Smooth muscle cell (in vitro differentiated cells): Measurements from ENCODE around the gene GFPT1. TPM values are rescaled to one million over a fixed set of nuclear protein-coding genes. Genes with fewer than 3 reads are reported as not detected.

Source experiments
- DNase-seq: peaks from one replicate; lab custom pipeline; 2025; ENCODE audit not compliant: unreplicated experiment; lab: John Stamatoyannopoulos, UW
- H2AFZ ChIP-seq: fragments of 200-600 bp; sonication (generic); 2 replicates; pipeline ENCODE4 v1.6.0; 2016; ENCODE audit warnings: antibody characterized with exemption, low read depth, mild to moderate bottlenecking
- H3F3A ChIP-seq: fragments of 200-600 bp; sonication (generic); 2 replicates; pipeline ENCODE4 v1.6.0; 2017; ENCODE audit warnings: antibody characterized with exemption, low read depth
- H3K27ac ChIP-seq: fragments of 200-600 bp; sonication (generic); 2 replicates; pipeline ENCODE4 v1.5.1; 2016; ENCODE audit warnings: low read depth, mild to moderate bottlenecking
- H3K27me3 ChIP-seq: fragments of 200-600 bp; sonication (generic); 2 replicates; pipeline ENCODE4 v1.6.1; 2016; ENCODE audit warnings: low read depth, mild to moderate bottlenecking
- H3K36me3 ChIP-seq: fragments of 200-600 bp; sonication (generic); 2 replicates; pipeline ENCODE4 v1.5.1; 2016; ENCODE audit warnings: low read depth
- H3K4me1 ChIP-seq: fragments of 200-600 bp; sonication (generic); 2 replicates; pipeline ENCODE4 v1.5.1; 2016; ENCODE audit warnings: low read depth
- H3K4me2 ChIP-seq: fragments of 200-600 bp; sonication (generic); 2 replicates; pipeline ENCODE4 v1.6.0; 2016; ENCODE audit warnings: mild to moderate bottlenecking
- H3K4me3 ChIP-seq: fragments of 200-600 bp; sonication (generic); 2 replicates; pipeline ENCODE4 v1.5.1; 2016; ENCODE audit warnings: mild to moderate bottlenecking
- H3K79me2 ChIP-seq: fragments of 200-600 bp; sonication (generic); 2 replicates; pipeline ENCODE4 v1.6.0; 2016; ENCODE audit warnings: low read depth, mild to moderate bottlenecking
- H3K9ac ChIP-seq: fragments of 200-600 bp; sonication (generic); 2 replicates; pipeline ENCODE4 v1.6.0; 2016; ENCODE audit warnings: low read depth
- H3K9me3 ChIP-seq: fragments of 200-600 bp; sonication (generic); replicated peaks from 2 replicates; pipeline ENCODE4 v1.5.1; 2016; ENCODE audit warnings: low read depth
- H4K20me1 ChIP-seq: fragments of 200-600 bp; sonication (generic); 2 replicates; pipeline ENCODE4 v1.6.0; 2016; ENCODE audit warnings: low read depth
- CTCF ChIP-seq: fragments of 200-600 bp; sonication (generic); IDR thresholded peaks from 2 replicates; pipeline ENCODE4 v1.5.1; 2017; ENCODE audit warnings: borderline replicate concordance, mild to moderate bottlenecking, antibody characterized with exemption; ENCODE audit not compliant: insufficient read depth, poor library complexity, severe bottlenecking
- WGBS: methylation state at CpG from one replicate; pipeline ENCODE4 v1.1.7; 2016; ENCODE audit warnings: low lambda C conversion rate; 5-methylcytosine and 5-hydroxymethylcytosine counted together
- polyA plus RNA-seq: library from polyadenylated mRNA; unstranded; fragments of >200 nt; fragmentation: Nextera tagmentation; extraction: Ambion mirVana; gene quantifications from 2 replicates; pipeline ENCODE4 v1.2.1, GENCODE V29; 2016
- total RNA-seq: library from RNA; depleted of rRNA; stranded (reverse); fragments of >200 nt; gene quantifications from 2 replicates; pipeline ENCODE4 v1.2.3, GENCODE V29; 2014

Gene GFPT1
- total and polyA plus RNA-seq, 2 experiments from 2014 or later, result 78.5 to 97.7 TPM

DNA sequence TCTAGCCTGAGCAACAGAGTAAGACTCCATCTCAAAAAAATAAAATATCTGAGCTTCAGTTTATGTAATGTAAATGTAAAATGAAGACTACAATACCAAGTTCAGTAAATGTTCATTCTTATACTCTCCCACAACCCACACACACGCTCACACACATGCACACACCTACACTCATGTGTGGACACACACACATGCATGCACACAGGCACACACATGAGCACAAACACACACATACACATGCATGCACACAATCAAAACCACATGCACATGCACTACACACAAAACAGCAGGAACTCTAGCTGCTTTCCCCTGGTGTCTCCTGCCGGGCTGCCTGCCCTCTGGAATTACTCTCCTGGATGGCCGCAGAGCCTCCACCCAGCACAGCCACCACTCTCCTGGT lies 90.6 kb downstream of the GFPT1 start:
- no peak for DNase-seq
- no peaks in the 10 kb centered on the region for H3K36me3 ChIP-seq
- H3K79me2 ChIP-seq, result no peaks in the 10 kb centered on the region
- no peak overlapping the region for H2AFZ ChIP-seq
- H3K27ac ChIP-seq, result no peak overlapping the region
- no peak for TF ChIP-seq CTCF
- H3K4me2 ChIP-seq, result no peak overlapping the region
- H3K9me3 ChIP-seq, result no peaks in the 10 kb centered on the region
- no peak overlapping the region for H3K4me3 ChIP-seq
- WGBS, result 98% methylated on average over 3 of the region's 3 CpGs
- peaks cover 15% of the 10 kb centered on the region for H3F3A ChIP-seq
- peaks cover 4% of the 10 kb centered on the region for H3K4me1 ChIP-seq
- no peak overlapping the region for H3K9ac ChIP-seq
- H3K27me3 ChIP-seq, result no peaks in the 10 kb centered on the region
- no peaks in the 10 kb centered on the region for H4K20me1 ChIP-seq

GRCh38 chr2:69292256-69292655 lies 94.8 kb downstream of the GFPT1 start:
- Histone ChIP-seq H3K4me2 (peak overlapping the region; percentile 62), H3F3A (peaks cover 11% of the 10 kb centered on the region), H3K36me3 (no peaks in the 10 kb centered on the region), H3K79me2 (no peaks in the 10 kb centered on the region), H3K27ac (peak overlapping the region; percentile 70), H3K4me3 (no peak overlapping the region), H3K9me3 (no peaks in the 10 kb centered on the region), H3K9ac (no peak overlapping the region), H2AFZ (no peak overlapping the region), H3K4me1 (peaks cover 8% of the 10 kb centered on the region), H3K27me3 (no peaks in the 10 kb centered on the region), H4K20me1 (no peaks in the 10 kb centered on the region)
- WGBS, result 79% methylated on average over 3 of the region's 3 CpGs
- no peak for TF ChIP-seq CTCF
- DNase-seq, result no peak

- Histone ChIP-seq H3K4me3 (no peak overlapping the region), H3K79me2 (no peaks in the 10 kb centered on the region), H3K27ac (peak overlapping the region; percentile 70), H4K20me1 (no peaks in the 10 kb centered on the region), H3K9ac (no peak overlapping the region), H3K4me1 (peaks cover 8% of the 10 kb centered on the region), H2AFZ (no peak overlapping the region), H3K9me3 (no peaks in the 10 kb centered on the region), H3K4me2 (peak overlapping the region; percentile 62), H3K27me3 (no peaks in the 10 kb centered on the region), H3K36me3 (no peaks in the 10 kb centered on the region), H3F3A (peaks cover 11% of the 10 kb centered on the region)
- DNase-seq, result no peak
- TF ChIP-seq CTCF, result no peak
- WGBS, result 89% methylated on average over 3 of the region's 3 CpGs
Observed at GRCh38 chr2:69291721-69292120, 95.3 kb downstream of the GFPT1 start.

DNA sequence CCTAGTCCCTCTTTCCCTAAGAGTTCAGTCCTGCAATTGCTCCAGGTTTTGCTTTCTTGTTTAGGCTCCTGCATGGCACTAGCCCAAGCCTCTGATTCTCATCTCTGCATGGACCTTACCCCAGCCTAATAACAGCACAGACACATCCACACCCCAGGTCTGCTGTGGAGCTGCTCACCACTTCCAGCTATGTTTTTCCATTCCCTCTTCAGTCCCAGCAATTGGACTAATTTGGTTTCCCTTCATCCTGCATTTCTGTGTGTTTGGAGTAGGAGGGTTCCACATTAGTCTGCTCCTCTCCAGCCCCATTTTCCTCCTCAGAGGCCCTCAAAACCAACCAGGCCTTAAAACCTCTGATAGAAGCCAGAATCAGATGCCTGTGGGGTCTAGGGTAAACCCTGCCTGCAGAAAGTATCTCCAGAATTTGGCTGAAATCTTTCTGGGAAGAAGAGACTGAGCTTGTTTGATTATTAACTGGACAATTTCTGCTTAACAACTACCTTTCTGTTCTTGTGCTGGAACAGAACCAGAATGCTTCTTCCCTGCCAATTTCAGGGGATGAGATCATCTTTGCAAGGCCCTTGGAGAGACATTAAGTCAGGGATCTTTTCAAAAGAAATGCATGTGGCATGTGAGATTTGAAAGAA lies 95.9 kb downstream of the GFPT1 start:
- no peak for DNase-seq
- no peak overlapping the region for H3K9ac ChIP-seq
- H3K36me3 ChIP-seq, result no peaks in the 10 kb centered on the region
- no peaks in the 10 kb centered on the region for H3K27me3 ChIP-seq
- no peaks in the 10 kb centered on the region for H4K20me1 ChIP-seq
- peaks cover 11% of the 10 kb centered on the region for H3F3A ChIP-seq
- peaks cover 8% of the 10 kb centered on the region for H3K4me1 ChIP-seq
- H3K79me2 ChIP-seq, result no peaks in the 10 kb centered on the region
- no peaks in the 10 kb centered on the region for H3K9me3 ChIP-seq
- TF ChIP-seq CTCF, result no peak
- no peak overlapping the region for H3K4me3 ChIP-seq
- no peak overlapping the region for H2AFZ ChIP-seq
- peak overlapping the region; percentile 62 for H3K4me2 ChIP-seq
- H3K27ac ChIP-seq, result peak overlapping the region; percentile 70
